HG02973 (cell line): Measurements from ENCODE around the gene MYO5A.
A peak's percentile ranks its signal among the peaks of the same experiment; 100 is the strongest.
"Not testable (repeated sequence)": the region's sequence is repeated elsewhere in the genome, so short reads cannot be mapped to it uniquely, and the experiment has no call there.

Experiments
- ATAC-seq: cut with Tn5 transposase; IDR thresholded peaks from one replicate; pipeline ENCODE4 v1.9.1; 2021; ENCODE audit warnings: moderate library complexity; ENCODE audit not compliant: unreplicated experiment

Gene MYO5A

GRCh38 chr15:52509500-52510245 lies 19.0 kb downstream of the MYO5A start:
- no peak for ATAC-seq

GRCh38 chr15:52506549-52506948 lies 22.1 kb downstream of the MYO5A start:
- no peak for ATAC-seq

GRCh38 chr15:52505151-52505550 lies 23.5 kb downstream of the MYO5A start:
- no peak for ATAC-seq

- peak; percentile 71 for ATAC-seq
Measured at GRCh38 chr15:52503788-52504496, 24.7 kb downstream of the MYO5A start.

GRCh38 chr15:52502608-52503007 lies 26.1 kb downstream of the MYO5A start:
- ATAC-seq = no peak

- ATAC-seq = no peak
Measured at GRCh38 chr15:52499506-52499905, 29.2 kb downstream of the MYO5A start.

- ATAC-seq = no peak
Measured at GRCh38 chr15:52498706-52499105, 30.0 kb downstream of the MYO5A start.

GRCh38 chr15:52496776-52497470 lies 31.8 kb downstream of the MYO5A start:
- no peak for ATAC-seq

GRCh38 chr15:52496175-52496574 lies 32.5 kb downstream of the MYO5A start:
- ATAC-seq = no peak

GRCh38 chr15:52495125-52495524 lies 33.6 kb downstream of the MYO5A start:
- no peak for ATAC-seq

GRCh38 chr15:52493968-52494367 lies 34.7 kb downstream of the MYO5A start:
- ATAC-seq = no peak

- no peak for ATAC-seq
Measured at GRCh38 chr15:52492132-52492531, 36.5 kb downstream of the MYO5A start.

GRCh38 chr15:52491472-52491871 lies 37.2 kb downstream of the MYO5A start:
- no peak for ATAC-seq

- ATAC-seq = not testable (repeated sequence)
Measured at GRCh38 chr15:52489430-52489829, 39.2 kb downstream of the MYO5A start.

GRCh38 chr15:52488830-52489229 lies 39.9 kb downstream of the MYO5A start:
- no peak for ATAC-seq

- ATAC-seq = no peak
Measured at GRCh38 chr15:52486003-52486996, 42.4 kb downstream of the MYO5A start.

- no peak for ATAC-seq
Measured at GRCh38 chr15:52485290-52485689, 43.4 kb downstream of the MYO5A start.

- ATAC-seq = no peak
Measured at GRCh38 chr15:52483707-52484106, 45.0 kb downstream of the MYO5A start.

- ATAC-seq = peak; percentile 97
Measured at GRCh38 chr15:52481915-52482314, 46.8 kb downstream of the MYO5A start.

GRCh38 chr15:52480990-52481389 lies 47.7 kb downstream of the MYO5A start:
- ATAC-seq = no peak

- no peak for ATAC-seq
Measured at GRCh38 chr15:52466716-52467115, 62.0 kb downstream of the MYO5A start.
